Epithelial cell of proximal tubule (primary cell): ENCODE results near the gene FTSJ3. TPM values are rescaled to one million over a fixed set of nuclear protein-coding genes. Genes with fewer than 3 reads are reported as not detected.

Experiments
- DNase-seq: peaks from one replicate; pipeline ENCODE4 v3.0.0-alpha.2; 2011; ENCODE audit warnings: low read depth
- H3K4me3 ChIP-seq: 2 replicates; pipeline ENCODE4 v1.5.1; 2011; ENCODE audit warnings: low read depth, mild to moderate bottlenecking, low read length
- CTCF ChIP-seq: conservative IDR thresholded peaks from 2 replicates; pipeline ENCODE4 v1.5.1; 2012; ENCODE audit warnings: low read depth, mild to moderate bottlenecking, low read length
- total RNA-seq: library from RNA; depleted of rRNA; stranded (reverse); fragments of >200 nt; gene quantifications from 2 replicates; pipeline ENCODE4 v1.2.3, GENCODE V29; 2015

Gene FTSJ3
- total RNA-seq, 1 donor from 2014 or later, result 71.7 TPM

DNA sequence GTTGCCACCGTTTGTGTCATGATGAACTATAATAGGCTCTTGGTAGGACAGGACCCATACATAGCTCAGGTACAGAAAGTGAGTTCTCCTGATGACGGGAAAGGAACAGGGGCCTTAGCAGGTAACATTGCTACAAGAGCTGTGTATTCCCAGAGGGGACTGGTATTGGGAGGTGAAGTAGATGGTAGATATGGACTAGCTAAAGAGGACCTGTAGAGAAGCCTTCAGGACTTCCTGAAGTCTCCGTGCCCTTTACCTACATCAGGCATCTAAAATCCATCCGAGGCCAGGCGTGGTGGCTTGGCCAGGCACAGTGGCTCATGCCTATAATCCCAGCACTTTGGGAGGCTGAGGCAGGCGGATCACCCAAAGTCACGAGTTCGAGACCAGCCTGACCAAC is 27.7 kb upstream of the FTSJ3 start:
- no peak for TF ChIP-seq CTCF
- H3K4me3 ChIP-seq, result no peak overlapping the region
- no peak for DNase-seq

DNA sequence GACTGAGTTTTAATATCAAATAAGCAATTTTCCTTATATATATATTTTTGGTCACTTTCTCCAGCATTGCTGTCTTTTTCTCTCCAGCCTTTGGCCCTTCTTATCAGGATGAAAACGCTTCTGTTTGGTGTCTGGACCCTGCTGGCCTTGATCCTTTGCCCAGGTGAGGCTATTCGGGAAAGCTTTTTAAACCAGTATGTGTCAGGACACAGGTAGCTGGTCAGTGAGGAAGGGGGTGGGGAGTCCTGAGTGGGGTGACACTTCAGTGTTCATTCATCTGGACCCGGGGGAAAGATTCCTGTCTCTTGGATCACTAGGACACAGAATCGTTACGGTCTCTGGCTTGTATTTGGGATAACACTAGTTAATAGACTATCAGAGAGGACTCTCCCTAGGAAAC is 27.2 kb upstream of the FTSJ3 start:
- DNase-seq, result no peak
- no peak for TF ChIP-seq CTCF
- H3K4me3 ChIP-seq, result no peak overlapping the region

DNA sequence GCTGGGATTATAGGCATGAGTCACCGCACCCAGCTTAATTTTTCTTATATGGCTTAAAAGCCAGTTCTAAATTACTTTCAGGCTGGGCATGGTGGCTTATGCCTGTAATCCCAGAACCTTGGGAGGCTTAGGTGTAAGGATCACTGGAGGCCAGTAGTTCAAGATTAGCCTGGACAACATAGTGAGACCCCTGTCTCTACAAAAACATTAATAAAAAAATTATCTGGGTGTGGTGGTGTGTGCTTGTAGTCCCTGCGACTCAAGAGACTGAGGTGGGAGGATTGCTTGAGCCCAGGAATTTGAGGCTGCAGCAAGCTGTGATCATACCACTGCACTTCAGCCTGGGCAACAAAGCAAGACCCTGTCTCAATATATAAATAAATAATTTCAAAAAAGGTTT is 25.8 kb upstream of the FTSJ3 start:
- no peak overlapping the region for H3K4me3 ChIP-seq
- TF ChIP-seq CTCF, result no peak
- DNase-seq, result no peak

DNA sequence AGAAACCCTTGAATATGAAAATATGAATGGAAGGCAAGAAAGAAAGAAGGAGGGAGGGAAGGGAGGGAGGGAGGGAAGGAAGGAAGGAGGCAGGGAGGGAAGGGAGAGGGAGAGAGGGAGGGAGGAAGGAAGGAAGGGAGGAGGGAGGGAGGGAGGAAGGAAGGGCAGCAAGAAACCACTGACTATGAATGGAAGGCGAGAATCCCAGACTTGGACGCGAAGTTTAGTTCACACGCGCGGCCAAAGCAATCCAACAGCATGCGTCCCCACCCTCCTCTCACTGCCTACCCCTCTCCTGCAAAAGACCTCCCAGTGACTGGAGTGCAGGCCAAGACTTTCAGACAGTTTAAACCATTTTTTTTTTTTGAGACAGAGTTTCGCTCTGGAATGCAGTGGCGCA is 22.9 kb upstream of the FTSJ3 start:
- no peak for DNase-seq
- no peak overlapping the region for H3K4me3 ChIP-seq
- TF ChIP-seq CTCF, result no peak

GRCh38 chr17:63848834-63849689 is 21.6 kb upstream of the FTSJ3 start:
- TF ChIP-seq CTCF, result peak; percentile 55
- DNase-seq, result no peak

GRCh38 chr17:63847525-63848249 is 20.2 kb upstream of the FTSJ3 start:
- H3K4me3 ChIP-seq, result no peak overlapping the region
- TF ChIP-seq CTCF, result no peak
- no peak for DNase-seq

More at GRCh38 chr17:63848834-63849689, 21.6 kb upstream of the FTSJ3 start:
- H3K4me3 ChIP-seq, result peak overlapping the region; percentile 42

DNA sequence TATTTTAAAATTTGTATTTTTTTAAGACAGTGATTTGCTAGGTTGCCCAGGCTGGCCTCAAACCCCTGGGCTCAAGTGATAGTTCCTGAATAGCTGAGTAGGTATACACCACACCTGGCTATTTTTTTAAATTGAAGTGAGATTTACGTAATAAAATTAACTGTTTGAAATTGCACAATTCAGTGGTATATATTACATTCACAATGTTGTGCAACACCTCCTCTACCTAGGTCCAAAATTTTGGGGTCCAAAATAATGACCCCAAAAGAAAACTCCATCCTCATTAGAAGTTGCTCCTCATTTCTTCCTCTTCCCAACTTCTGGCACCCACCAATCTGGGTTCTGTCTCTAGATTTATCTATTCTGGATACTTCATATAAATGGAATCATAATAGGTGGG is 18.0 kb upstream of the FTSJ3 start:
- TF ChIP-seq CTCF, result no peak
- no peak for DNase-seq
- H3K4me3 ChIP-seq, result no peak overlapping the region
